Measurements from ENCODE around the gene FUOM.

The FUOM gene

DNA sequence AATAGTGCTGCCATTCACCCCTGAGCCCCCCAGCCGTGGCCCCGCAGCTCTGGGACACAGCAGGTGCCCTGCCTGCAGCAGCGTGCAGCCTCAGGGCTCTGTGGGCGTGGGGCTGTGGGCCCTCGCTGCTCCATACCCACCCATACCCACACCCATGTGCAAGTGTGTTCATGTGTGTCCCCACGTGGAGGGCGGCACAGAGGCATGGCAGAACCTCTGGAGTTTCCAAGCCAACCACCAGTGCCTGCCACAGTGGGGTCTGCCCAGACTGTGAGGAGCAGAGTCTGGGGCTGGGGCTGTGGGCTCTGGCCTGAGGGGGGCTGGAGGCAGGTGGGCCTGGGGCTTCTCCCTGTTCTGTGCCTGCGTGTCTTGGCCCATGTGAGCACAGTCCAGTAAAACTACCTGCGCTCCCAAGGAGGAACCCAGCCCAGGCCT lies 8.2 kb downstream of the FUOM start:
- no peak for DNase-seq

DNA sequence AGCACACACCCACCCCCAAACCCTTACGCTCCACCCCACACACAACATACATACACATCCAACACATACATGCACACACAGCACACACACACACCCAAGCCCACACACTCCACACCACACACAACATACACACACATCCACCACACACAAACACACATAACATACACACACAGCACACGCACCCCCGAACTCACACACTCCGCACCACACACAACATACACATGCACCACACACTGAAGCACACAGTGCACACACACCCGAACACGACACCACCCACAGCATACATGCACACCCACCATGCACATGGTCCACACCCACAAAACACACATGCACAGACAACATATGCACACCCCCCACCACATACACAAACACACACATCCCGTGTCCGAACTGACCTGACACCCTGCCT lies 8.7 kb downstream of the FUOM start:
- no peak for DNase-seq

DNA sequence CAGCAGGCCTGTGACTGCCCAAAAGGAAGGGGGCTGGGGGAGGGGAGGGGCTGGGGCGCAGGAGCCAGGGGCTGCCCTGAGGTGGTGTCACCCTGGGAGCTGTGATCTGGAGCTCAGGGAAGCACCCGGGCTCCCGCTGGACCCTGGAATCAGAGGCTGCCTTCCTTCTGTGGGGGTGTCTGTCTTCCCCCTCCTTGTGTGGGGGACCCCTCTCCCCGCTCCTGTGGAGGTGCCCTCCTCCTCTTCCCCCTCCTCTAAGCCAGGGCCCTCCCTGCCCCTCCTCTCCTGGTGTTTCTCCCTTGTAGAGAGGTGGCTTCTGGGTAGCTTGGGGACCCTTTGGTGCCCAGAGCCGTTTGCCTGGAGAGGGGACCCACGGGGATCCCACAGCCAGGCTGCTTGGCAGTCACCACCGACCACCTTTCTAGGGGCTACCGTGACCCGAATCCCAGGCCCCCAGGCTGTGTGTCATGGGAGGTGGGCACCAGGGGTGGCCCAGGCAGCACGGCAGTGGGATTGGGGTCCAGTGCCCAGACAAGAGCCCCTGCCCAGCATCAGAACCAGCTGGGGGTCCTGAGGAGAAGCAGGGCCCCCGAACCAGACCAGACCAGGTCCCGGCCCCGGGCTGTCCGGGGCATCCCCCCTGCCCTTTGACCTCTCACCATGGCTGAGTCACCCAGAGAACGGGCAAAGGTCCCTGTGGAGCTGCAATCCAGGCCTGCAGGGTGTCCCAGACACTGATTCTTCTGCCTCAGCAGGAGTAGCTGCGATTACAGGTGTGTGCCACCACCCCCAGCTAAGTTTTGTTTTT lies 9.9 kb downstream of the FUOM start:
- no peak for DNase-seq

DNA sequence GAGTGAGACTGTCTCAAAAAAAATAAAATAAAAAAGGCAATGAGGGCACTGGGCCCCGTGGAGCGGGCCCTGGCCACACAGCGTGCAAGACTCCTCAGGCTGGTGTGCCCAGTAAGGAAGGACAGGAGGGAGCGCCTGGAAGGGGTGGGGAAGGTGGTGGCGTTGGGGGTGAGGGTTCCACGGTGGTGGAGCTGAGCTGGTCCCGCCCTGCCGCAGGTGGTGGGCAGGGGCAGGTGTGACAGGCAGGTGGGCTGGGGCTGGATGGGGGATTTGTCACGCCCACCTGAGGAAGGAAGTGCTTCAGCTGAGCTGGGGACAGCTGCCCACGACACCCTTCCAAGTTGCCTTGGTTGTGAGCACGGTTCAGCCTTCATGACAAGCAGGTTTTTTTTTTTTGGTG lies 11.4 kb downstream of the FUOM start:
- no peak for DNase-seq

DNA sequence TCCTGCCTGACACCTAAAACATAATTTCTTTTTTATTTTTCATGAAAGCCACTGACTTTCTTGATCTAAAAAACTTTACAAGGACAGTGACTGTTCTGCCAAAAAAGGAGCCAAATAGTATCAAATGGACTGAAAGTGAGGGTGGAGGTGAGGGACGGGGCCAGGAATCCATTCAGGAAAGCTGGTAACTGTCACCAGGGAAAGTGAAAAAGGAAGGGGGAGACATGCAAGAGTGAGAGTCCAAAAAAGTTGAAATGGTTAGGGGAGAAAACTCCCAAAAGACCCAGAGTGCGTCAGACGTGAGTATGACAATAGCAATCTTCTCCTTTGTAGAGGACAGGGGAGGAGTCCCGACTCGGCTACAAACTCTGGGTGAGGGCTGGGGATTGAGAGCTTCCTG lies 13.6 kb downstream of the FUOM start:
- no peak for DNase-seq

DNA sequence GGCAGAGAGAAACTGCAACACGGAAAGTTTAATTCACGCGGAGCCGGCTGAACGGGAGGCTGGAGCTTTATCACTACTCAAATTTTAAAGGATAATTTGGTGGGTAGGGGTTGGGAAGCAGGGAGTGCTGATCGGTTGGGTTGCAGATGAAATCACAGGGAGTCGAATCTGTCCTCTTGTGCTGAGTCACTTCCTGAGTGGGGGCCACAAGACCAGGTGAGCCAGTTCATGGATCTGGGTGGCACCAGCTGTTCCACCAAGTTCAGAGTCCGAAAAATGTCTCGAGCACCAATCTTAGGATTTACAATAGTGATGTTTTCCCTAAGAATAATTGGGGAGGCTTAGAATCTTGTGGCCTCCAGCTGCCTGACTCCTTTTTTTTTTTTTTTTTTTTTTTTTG lies 14.3 kb downstream of the FUOM start:
- DNase-seq, result no peak

DNA sequence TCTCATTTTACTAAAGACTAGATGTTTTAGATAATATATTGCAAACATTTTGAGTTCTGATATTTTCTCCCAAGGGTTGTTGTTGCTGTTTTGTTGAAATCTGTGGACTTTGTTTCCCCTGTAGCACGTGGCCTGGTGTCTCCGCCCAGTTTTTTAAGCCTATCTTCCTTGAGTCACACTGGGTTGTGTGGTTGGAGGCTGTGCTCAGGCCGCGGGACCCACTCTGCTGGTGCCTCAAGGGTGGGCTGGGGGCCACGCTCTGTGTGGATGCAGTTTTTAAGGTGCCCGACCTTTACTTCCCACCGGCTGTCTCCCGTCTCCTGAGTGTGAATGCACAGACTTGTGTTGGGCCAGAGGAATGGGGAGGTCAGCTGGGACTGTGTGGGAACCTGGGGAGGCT lies 14.9 kb downstream of the FUOM start:
- no peak for DNase-seq

DNA sequence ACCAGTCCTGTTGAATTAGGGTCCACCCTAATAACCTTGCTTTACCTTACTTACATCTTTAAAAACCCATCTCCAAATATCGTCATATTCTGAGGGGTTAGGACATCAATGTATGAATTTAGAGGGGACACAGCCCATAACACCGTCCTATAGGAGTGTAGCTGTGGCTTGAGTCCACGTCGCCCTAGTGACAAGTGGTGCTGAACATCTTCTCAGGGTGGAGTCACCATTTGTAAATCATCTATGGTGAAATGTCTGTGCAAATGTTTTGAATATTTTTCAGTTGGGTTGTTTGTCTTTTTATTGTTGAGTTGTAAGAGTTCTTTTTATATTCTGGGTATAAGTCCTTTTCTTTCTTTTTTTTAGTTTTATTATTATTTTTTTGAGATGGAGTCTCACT lies 15.8 kb downstream of the FUOM start:
- no peak for DNase-seq

DNA sequence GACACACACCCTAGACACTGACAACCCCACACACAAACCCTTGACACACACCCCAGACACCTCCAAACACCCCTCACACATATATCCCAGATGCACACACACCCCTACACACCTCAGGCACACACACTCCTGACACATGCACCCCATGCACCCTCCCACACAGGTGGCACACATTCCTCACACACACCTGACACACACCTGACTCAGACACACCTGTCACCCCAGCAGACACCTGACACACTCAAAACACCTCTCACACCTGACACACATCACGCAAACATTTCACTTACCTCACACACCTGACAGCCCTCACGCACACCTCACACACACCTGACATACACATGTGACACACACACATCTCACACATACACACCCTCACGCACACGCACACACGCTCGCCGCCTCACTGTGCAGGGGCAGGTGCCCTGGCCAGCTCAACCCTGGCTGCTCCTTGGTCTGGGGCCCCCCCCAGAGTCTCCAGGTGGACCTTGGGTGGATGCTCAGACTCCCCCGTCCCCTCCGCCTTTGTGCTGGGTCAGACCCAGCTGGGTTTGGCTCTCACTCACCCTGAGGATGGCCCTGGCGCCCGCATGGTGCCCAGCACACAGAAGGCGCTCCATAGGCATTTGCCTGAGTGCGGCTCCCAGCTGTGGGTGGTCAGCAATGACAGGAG lies 18.0 kb downstream of the FUOM start:
- no peak for DNase-seq

DNA sequence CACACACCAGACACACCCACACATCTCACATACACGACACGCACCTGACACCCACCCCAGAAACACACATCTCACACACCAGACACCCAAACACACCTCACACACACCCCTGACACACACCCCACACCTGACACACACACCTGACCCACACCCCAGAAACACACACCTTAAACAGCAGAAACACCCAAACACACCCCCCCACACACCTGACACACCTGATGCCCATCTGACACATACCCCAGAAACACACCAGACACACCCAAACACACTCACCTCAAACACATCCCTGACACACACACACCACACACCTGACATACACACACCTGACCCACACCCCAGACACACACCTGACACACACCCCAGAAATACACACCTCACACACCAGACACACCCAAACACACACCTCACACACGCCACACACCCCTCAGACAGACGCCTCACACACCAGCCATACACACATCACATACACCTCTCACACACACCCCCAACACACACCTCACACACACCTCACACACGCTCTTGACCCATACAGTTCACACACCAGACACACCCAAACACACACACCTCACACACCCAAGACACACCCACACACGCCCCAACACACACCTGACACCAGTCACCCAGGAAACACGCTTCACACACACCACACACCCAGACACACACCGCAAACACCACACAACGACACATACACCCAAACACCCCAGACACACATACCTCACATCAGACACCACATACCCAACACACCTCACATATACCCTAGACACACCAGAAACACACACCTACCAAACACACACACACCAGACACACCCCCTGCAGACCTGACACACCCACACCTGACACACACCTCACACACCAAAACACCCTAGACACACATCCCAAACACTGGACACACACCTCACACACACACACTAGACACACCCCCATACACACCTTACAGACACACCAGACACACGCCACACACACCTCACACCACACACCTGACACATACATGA lies 19.4 kb downstream of the FUOM start:
- DNase-seq, result no peak

DNA sequence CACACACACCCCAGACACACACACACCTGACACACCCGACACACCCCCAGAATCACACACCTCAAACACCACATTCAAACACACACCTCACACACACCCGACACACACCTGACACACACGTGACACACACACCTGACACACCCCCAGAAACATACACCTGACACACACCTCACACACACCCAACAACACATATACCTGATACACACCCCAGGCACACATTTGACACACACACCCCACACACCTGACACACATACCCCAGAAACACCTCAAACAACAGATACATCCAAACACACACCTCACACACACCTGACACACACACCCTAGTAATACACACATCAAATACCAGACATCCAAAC lies 20.5 kb downstream of the FUOM start:
- no peak for DNase-seq

DNA sequence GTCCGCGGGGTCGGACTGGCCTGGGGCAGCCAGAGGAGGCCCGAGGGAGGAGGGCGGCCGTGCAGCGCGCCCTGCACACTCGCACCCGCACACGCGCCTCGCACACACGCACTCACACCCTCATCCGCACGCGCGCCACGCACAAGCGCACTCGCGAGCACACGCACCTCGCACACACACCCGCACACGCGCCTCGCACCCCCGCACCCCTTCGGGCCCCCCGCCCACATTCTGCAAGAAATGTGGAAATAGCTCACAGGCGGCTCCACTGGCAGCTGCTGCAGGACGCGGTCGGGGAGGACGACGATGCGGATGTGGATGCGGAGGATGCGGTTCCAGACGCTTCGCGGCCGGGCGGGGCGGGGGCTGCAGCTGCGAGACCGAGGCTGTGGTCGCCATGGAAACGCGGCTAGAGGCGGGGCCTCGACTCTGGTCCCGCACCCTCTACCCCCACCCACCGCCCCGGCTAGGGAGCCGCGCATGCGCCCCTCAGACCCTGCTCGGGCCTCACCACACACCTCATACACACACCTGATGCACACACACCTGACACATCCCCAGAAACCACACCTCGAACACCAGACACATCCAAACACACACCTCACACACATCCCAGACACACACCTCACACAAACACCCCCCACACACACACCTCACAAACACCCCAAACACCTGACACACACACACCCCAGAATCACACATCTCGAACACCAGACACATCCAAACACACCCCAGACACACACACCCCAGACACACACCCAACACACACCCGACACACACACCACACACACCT lies 21.0 kb downstream of the FUOM start, which contains the start of gene CALY:
TSS of gene CALY (minus strand) at position 320 of the 793 bp plus-strand sequence. CDS start 7,907 bp downstream, outside the sequence.
- DNase-seq, result peak; percentile 76

DNA sequence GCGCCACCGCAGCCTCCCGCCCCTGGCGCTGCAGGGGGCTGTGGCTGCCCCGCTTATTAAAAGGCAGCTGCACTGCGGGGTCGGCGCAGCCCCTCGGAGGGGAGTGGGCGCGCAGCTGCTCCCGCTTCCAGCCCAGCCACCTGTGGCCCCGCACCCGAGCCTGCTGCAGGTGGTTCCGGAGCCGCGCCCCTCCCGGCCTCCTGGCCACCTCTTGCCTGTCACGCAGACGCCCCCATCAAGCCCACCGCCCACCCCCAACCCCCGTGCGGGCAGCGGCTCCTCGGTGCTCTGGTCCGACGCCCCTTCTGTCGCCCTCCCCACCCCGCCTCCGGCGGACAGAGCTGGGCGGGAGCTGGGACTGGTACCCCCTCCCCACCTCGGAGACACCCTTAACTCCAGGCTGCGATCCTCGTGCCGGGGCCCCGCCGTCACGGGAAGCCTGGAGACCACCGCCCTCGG lies 21.7 kb downstream of the FUOM start:
- peak; percentile 51 for DNase-seq

DNA sequence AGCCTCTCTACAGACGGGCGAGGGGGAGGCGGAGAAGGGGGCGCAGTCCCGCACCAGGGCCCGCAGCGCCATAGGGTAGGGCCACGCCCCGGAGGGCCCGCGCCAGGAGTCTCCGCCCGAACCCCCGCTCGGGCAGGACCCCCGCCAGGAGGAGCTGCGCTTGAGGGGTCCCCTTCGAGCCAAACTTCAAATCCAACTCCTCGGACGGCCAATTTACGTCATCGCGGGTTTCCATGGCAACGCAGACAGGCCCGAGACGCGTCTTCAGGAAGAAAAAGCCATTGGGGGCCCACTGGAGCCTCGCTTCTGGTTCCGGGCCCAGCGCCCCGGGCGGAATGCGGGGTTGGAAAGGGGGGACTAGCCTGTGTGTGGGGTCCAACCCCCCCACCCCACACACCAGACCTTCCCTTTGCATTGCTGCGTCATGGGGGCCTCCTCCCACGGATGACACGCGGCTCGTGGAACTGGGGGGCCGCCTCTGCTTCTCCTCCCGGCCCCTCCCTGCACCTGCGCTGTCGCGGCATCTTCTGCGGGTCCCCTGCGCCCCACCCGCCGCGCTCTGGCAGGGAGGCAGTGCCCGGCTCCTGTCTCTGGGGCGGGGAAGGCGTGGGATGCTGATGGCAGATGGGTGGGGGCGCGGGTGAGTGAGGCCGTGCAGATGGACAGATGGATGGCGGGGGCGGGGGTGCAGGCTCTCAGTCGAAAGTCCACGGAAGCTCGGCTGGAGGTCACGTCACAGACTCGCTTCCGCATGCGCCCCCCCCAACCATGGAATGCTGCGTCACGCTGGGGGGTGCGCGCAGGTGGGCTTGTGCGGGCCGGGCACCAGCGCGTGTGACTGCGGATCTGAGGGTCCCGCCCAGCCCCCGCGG lies 22.3 kb downstream of the FUOM start:
- peak; percentile 92 for DNase-seq

DNA sequence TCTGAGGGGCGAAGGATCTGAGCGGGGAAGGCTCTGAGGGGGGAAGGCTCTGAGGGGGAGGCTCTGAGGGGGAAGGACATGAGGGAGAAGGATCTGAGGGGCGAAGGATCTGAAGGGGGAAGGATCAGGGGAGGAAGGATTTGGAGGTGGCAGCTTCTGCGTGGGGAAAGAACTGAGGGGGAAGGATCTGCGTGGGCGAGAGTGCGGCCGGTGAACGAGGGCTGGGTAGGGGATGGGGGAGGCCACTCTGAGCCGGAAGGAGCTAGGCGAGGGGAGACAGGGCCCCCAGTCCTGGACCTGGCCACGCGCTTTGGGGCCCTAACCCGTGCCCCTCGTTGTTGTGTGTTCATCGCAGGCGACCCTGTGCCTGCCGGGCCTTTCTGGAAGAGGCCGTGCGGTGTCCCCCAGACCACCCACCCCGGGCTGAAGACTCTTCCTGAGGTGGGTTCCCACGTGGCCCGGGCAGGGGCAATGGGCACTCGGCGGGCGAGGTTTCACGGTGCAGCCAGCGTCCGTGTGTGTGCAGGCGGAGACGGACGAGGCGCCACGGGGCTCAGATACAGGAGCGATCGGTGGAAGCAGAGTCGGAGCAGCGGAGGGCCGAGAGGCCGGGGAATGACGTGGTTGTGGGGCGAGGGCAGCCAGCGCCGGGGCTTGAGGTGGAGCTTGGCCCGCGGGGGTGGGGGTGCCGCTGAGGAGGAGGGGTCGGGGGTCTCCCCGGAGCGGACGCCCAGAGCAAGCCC lies 23.1 kb downstream of the FUOM start:
- peak; percentile 64 for DNase-seq

DNA sequence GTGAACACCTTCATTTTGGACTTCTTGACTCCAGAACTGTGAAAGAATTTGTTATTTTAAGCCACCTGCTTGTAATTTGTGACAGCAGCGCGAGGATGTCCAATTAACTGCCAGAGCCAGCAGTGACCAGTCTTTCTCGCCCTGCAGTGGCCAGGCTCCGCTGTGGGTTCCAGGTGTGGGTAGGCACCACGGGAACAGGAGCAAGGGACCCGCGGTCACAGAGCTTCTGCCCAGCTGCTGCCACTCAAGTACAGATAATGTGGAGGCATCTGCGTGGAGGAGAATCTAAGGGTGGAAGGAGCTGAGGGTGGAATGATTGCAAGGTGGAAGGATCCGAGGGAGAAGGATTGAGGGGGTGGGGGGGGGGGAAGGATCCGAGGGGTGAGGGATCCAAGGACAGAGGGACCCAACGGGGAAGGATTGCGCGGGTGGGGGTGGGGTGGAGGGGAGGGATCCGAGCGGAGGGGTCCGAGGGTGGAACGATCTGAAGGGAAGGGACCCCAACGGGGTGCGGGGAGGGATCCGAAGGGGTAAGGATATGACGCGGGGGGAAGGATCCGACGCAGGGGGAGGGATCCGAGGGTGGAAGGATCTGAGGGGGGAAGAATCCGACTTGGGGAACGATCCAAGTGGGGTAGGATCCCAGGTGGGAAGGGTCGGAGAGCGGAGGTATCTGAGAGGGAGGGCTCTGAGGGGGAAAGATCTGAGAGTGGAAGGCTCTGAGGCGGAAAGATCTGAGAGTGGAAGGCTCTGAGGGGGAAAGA lies 24.7 kb downstream of the FUOM start:
- no peak for DNase-seq

DNA sequence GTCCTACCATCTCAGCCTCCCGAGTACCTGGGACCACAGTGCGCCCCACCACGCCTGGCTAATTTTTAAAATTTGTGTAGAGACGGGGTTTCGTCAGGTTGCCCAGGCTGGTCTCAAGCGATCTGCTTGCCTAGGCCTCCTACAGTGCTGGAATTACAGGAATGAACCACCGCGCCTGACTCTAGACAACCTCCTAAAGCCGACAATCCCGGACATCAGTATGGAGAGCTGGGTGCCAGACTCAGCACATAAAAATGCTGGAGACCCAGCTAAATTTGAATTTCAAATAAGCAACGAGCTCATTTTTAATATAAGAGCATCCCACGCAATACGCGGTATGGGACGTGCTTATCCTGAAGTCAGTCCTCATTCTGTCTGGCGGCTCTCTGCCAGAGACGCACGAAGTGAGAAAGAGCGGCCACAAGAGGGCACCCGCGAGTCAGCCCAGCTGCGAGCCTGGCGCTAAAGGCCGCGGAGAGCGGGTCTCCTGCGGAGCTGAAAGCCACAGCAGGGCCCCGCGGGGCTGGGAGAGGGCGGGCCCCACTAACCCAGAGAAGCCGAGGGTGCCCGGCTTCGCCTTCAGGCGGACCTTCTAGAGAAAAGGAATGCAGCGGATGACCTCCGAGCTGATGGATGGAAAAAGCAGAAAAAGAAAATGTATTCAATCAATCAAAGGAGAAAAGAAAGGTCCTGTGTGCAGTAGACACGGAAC lies 28.2 kb downstream of the FUOM start:
- DNase-seq, result peak; percentile 96

DNA sequence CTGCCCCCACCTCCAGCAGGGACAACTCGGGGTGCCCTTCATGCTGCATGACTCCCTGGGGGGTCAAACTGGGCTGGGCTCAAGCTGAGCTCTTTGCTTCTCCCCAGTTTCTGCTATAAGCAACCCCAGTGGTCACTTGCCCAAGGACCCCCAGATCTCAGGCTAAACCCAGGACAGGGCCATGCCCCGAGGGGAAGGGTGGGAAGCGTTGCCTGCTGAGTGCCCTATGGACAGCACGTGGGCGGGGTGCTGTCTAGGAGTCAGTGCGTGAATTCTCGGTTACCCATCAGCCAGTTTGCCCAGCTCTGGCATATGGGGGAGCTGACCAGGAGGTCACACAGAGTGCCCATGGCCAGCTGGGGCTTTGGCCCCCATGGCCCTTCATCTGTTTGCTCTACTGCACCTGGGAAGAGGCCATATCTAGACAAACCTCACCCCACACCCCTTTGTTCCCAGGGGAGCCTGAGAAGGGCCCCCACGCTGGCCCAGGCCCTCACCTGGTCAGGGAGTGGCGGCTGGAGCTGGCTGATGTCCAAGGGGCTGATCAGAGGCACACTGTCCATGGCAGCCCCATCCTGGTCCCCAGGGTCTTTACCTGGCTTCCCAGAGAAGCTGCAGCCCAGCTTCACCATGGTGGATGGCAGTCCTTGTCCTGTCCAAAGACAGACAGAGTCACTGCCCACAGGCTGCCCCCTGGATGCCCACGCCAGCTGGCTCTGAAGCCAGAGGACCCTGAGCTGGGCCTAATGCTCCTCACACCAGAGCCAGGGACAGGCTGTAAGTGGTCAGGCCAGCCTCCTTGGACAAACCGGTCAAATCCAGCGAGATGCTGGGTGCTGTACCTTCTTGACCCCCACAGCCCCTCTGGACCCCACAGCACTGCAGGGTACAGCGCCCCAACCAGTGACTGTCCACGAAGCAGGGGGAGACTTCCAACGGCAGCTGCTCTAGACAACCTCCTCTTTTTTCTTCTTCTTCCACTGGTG lies 29.2 kb downstream of the FUOM start:
- DNase-seq, result no peak

All from eye (tissue), 1 donor.